Caco-2 (cell line): Measurements from ENCODE around the gene FN3K. TPM values are rescaled to one million over a fixed set of nuclear protein-coding genes. Genes with fewer than 3 reads are reported as not detected.

Experiments
- BruUV-seq: library from RNA; stranded (reverse); fragments of 400-500 nt; replicated peaks from 2 replicates; lab custom pipeline; 2021; lab: Mats Ljungman, UMichigan
- CTCF ChIA-PET: fragments of 300-600 bp; sonication (Branson Sonifier 250); formaldehyde crosslinking; loops from one replicate; lab custom pipeline; 2022; ENCODE audit warnings: antibody characterized with exemption; lab: Charles Lee
- POLR2A ChIA-PET: fragments of 300-600 bp; sonication (Branson Sonifier 250); formaldehyde crosslinking; loops from one replicate; lab custom pipeline; 2022; ENCODE audit warnings: antibody characterized with exemption; lab: Charles Lee
- DNase-seq, 2 experiments: peaks; one replicate each; pipeline versions ENCODE4 v3.0.0 to v3.0.0-alpha.2; 2020 to 2022
- H3K27me3 ChIP-seq: replicated peaks from 2 replicates; pipeline ENCODE4 v1.6.0; 2011; ENCODE audit warnings: low read length; ENCODE audit not compliant: control insufficient read depth, insufficient read depth
- H3K36me3 ChIP-seq: 2 replicates; pipeline ENCODE4 v1.5.1; 2011; ENCODE audit warnings: low read length; ENCODE audit not compliant: control insufficient read depth, insufficient read depth
- H3K4me1 ChIP-seq: fragments of 250-450 bp; sonication (Bioruptor Pico); 2 replicates; pipeline ENCODE4 v1.5.1; 2020; ENCODE audit warnings: mild to moderate bottlenecking
- H3K4me3 ChIP-seq: 2 replicates; pipeline ENCODE4 v1.5.1; 2011; ENCODE audit warnings: low read depth, mild to moderate bottlenecking, control low read depth, low read length
- H3K9me3 ChIP-seq: fragments of 250-450 bp; sonication (Bioruptor Pico); 2 replicates; pipeline ENCODE4 v1.5.1; 2020; ENCODE audit warnings: mild to moderate bottlenecking, moderate library complexity
- H3K27ac Mint-ChIP-seq: one replicate; pipeline ENCODE4 v1.8.0; 2022; ENCODE audit warnings: mixed read lengths; ENCODE audit not compliant: unreplicated experiment
- H3K27me3 Mint-ChIP-seq: one replicate; pipeline ENCODE4 v1.8.0; 2022; ENCODE audit warnings: mixed read lengths; ENCODE audit not compliant: insufficient read depth, unreplicated experiment
- H3K36me3 Mint-ChIP-seq: one replicate; pipeline ENCODE4 v1.8.0; 2022; ENCODE audit warnings: mild to moderate bottlenecking, mixed read lengths; ENCODE audit not compliant: insufficient read depth, unreplicated experiment
- H3K4me1 Mint-ChIP-seq: one replicate; pipeline ENCODE4 v1.8.0; 2022; ENCODE audit warnings: low read depth, mixed read lengths; ENCODE audit not compliant: unreplicated experiment
- H3K4me3 Mint-ChIP-seq: one replicate; pipeline ENCODE4 v1.8.0; 2022; ENCODE audit warnings: mild to moderate bottlenecking, moderate library complexity, mixed read lengths; ENCODE audit not compliant: unreplicated experiment
- H3K9me3 Mint-ChIP-seq: one replicate; pipeline ENCODE4 v1.8.0; 2022; ENCODE audit warnings: mixed read lengths; ENCODE audit not compliant: unreplicated experiment
- CTCF ChIP-seq, 2 experiments: fragments of 200-600 bp in 1 of 2; IDR thresholded peaks; 1 replicate in 1 of 2; 2 replicates in 1 of 2; pipeline versions ENCODE4 v1.5.1 to v1.8.0; 2011 to 2022; ENCODE audit warnings: antibody characterized with exemption in 1 of 2, control low read depth in 1 of 2, inconsistent platforms in 1 of 2, low read depth in 1 of 2, low read length in 1 of 2, mild to moderate bottlenecking in 1 of 2, moderate library complexity in 1 of 2; ENCODE audit not compliant: insufficient read depth in 1 of 2, severe bottlenecking in 1 of 2, unreplicated experiment in 1 of 2
- intact Hi-C: fragments of 100-400 bp; cut with micrococcal nuclease; formaldehyde crosslinking; loops from one replicate; pipeline ENCODE4 v1.10.0; 2022; ENCODE audit not compliant: unreplicated experiment
- total RNA-seq: library from RNA; stranded (reverse); gene quantifications from 2 replicates; pipeline ENCODE4 v1.2.3, GENCODE V29; 2022

Gene FN3K
- total RNA-seq, 1 experiment from 2014 or later = 55.7 TPM

- ChIA-PET POLR2A (no interaction called here), CTCF (no interaction called here)
- no peaks in the 10 kb centered on the region; the same call in 1 of the 2 replicates for H3K36me3 ChIP-seq
- Mint-ChIP-seq H3K36me3 (peaks cover 7% of the 10 kb centered on the region), H3K4me1 (no peaks in the 10 kb centered on the region), H3K27me3 (no peaks in the 10 kb centered on the region), H3K9me3 (no peaks in the 10 kb centered on the region), H3K27ac (no peak overlapping the region), H3K4me3 (no peak overlapping the region)
- H3K27me3 ChIP-seq = no peaks in the 10 kb centered on the region
- no peak overlapping the region for H3K4me3 ChIP-seq
- H3K9me3 ChIP-seq = no peaks in the 10 kb centered on the region
- no TSS peak for BruUV-seq
- intact Hi-C loops = loop anchor here (10.0 kb wide), 1 partner anchor 317 kb away; no protein-coding TSS in a partner anchor
- no peaks in the 10 kb centered on the region for H3K4me1 ChIP-seq
- no peak for DNase-seq
- no peak for TF ChIP-seq CTCF (IDR thresholded peaks at IDR 0.05; ENCODE audit: insufficient read depth in 1 of 2, low read depth in 1 of 2, low read length in 1 of 2, severe bottlenecking in 1 of 2, unreplicated experiment in 1 of 2)
These were observed 56.1 kb downstream of the FN3K start for GRCh38 chr17:82791532-82791931.

GRCh38 chr17:82793974-82794630 lies 58.7 kb downstream of the FN3K start:
- no peak for DNase-seq
- Mint-ChIP-seq H3K4me1 (no peaks in the 10 kb centered on the region), H3K4me3 (no peak overlapping the region), H3K27me3 (no peaks in the 10 kb centered on the region), H3K36me3 (peaks cover 21% of the 10 kb centered on the region), H3K27ac (no peak overlapping the region), H3K9me3 (no peaks in the 10 kb centered on the region)
- Histone ChIP-seq H3K36me3 (no peaks in the 10 kb centered on the region; the same call in 1 of the 2 replicates), H3K4me1 (no peaks in the 10 kb centered on the region), H3K27me3 (no peaks in the 10 kb centered on the region), H3K9me3 (no peaks in the 10 kb centered on the region), H3K4me3 (no peak overlapping the region)
- ChIA-PET POLR2A (no interaction called here), CTCF (no interaction called here)
- BruUV-seq = no TSS peak
- TF ChIP-seq CTCF (IDR thresholded peaks at IDR 0.05; ENCODE audit: insufficient read depth in 1 of 2, low read depth in 1 of 2, low read length in 1 of 2, severe bottlenecking in 1 of 2, unreplicated experiment in 1 of 2) = no peak
- intact Hi-C loops = loop anchor here (10.0 kb wide), 1 partner anchor 319 kb away; no protein-coding TSS in a partner anchor

GRCh38 chr17:82794781-82795482 lies 59.5 kb downstream of the FN3K start:
- Mint-ChIP-seq H3K36me3 (peaks cover 27% of the 10 kb centered on the region), H3K27ac (no peak overlapping the region), H3K4me3 (no peak overlapping the region), H3K9me3 (no peaks in the 10 kb centered on the region), H3K27me3 (no peaks in the 10 kb centered on the region), H3K4me1 (no peaks in the 10 kb centered on the region)
- no peaks in the 10 kb centered on the region for H3K27me3 ChIP-seq
- intact Hi-C loops = loop anchor here (10.0 kb wide), 1 partner anchor 320 kb away; no protein-coding TSS in a partner anchor
- BruUV-seq = no TSS peak
- no peak for DNase-seq
- no peak for TF ChIP-seq CTCF (IDR thresholded peaks at IDR 0.05; ENCODE audit: insufficient read depth in 1 of 2, low read depth in 1 of 2, low read length in 1 of 2, severe bottlenecking in 1 of 2, unreplicated experiment in 1 of 2)
- ChIA-PET CTCF (no interaction called here), POLR2A (no interaction called here)
- no peak overlapping the region for H3K4me3 ChIP-seq
- no peaks in the 10 kb centered on the region; the same call in none of the 2 replicates for H3K36me3 ChIP-seq
- no peaks in the 10 kb centered on the region for H3K4me1 ChIP-seq
- H3K9me3 ChIP-seq = no peaks in the 10 kb centered on the region
